Heart left ventricle (tissue), 16 donors: Measurements from ENCODE around the gene GRIN2C. TPM values are rescaled to one million over a fixed set of nuclear protein-coding genes. Genes with fewer than 3 reads are reported as not detected.

Source experiments
- ATAC-seq, 4 donors: fragments of 200-7000 bp; cut with Tn5 transposase; one replicate each; pipeline ENCODE4 v1.9.1; 2020 to 2022; ENCODE audit warnings: moderate library complexity in 4 of 4, mild to moderate bottlenecking in 3 of 4, moderate number of reproducible peaks in 1 of 4
- DNase-seq, 5 donors: peaks; one replicate each; pipeline ENCODE4 v3.0.0-alpha.2; 2020
- H3K27ac ChIP-seq, 12 donors: fragments of 200-600 bp; sonication (generic) in 4 of 12; one replicate each; pipeline versions ENCODE4 v1.5.0 to v1.8.0; 2016 to 2022; ENCODE audit warnings: mild to moderate bottlenecking in 2 of 12
- H3K27me3 ChIP-seq, 9 donors: fragments of 200-600 bp; sonication (generic) in 2 of 9; one replicate each; pipeline versions ENCODE4 v1.5.1 to v1.8.0; 2016 to 2022; ENCODE audit warnings: mild to moderate bottlenecking in 3 of 9
- H3K36me3 ChIP-seq, 9 donors: fragments of 200-600 bp; sonication (generic) in 2 of 9; one replicate each; pipeline versions ENCODE4 v1.5.0 to v1.8.0; 2018 to 2022; ENCODE audit warnings: mild to moderate bottlenecking in 2 of 9
- H3K4me1 ChIP-seq, 12 donors: fragments of 200-600 bp; sonication (generic) in 4 of 12; one replicate each; pipeline versions ENCODE4 v1.5.0 to v1.8.0; 2016 to 2022; ENCODE audit warnings: mild to moderate bottlenecking in 3 of 12
- H3K4me3 ChIP-seq, 12 donors: fragments of 200-600 bp; sonication (generic) in 4 of 12; one replicate each; pipeline versions ENCODE4 v1.5.0 to v1.8.0; 2017 to 2022; ENCODE audit warnings: mild to moderate bottlenecking in 9 of 12, moderate library complexity in 4 of 12
- H3K9me3 ChIP-seq, 12 donors: fragments of 200-600 bp; sonication (generic) in 4 of 12; one replicate each; pipeline versions ENCODE4 v1.5.0 to v1.8.0; 2016 to 2022; ENCODE audit warnings: mild to moderate bottlenecking in 1 of 12
- CTCF ChIP-seq, 12 donors: fragments of 200-600 bp; sonication (generic) in 4 of 12; IDR thresholded peaks; one replicate each; pipeline versions ENCODE4 v1.5.0 to v1.8.0; 2018 to 2022; ENCODE audit warnings: antibody characterized with exemption in 12 of 12, mild to moderate bottlenecking in 5 of 12
- POLR2A ChIP-seq, 2 donors: fragments of 450-650 bp; IDR thresholded peaks; one replicate each; pipeline ENCODE4 v1.6.1; 2017; ENCODE audit warnings: antibody characterized with exemption in 2 of 2, mild to moderate bottlenecking in 2 of 2, moderate library complexity in 2 of 2
- WGBS, 4 donors: extraction: QIAGEN DNeasy Blood & Tissue Kit in 2 of 4; methylation state at CpG; one replicate each; pipeline versions ENCODE4 v1.1.5 to v1.1.7; 2013 to 2018; 5-methylcytosine and 5-hydroxymethylcytosine counted together
- intact Hi-C, 10 donors: fragments of 100-400 bp; cut with DNase I; formaldehyde crosslinking; loops; one replicate each; pipeline versions ENCODE4 v1.11.1 to v1.14.2; 2022
- polyA plus RNA-seq, 2 donors: library from polyadenylated mRNA; stranded (reverse); fragments of 200-250 nt; gene quantifications; one replicate each; pipeline ENCODE4 v1.2.3, GENCODE V29; 2013
- total RNA-seq, 9 donors: library from RNA; depleted of rRNA in 2 of 9; stranded (reverse); fragments of >200 nt in 2 of 9; fragmentation: NEBNext Ultra II Directional in 3 of 9; extraction: Animal tissue kit (Norgen Biotek cat#: 25700) in 3 of 9; gene quantifications; one replicate each; pipeline versions ENCODE4 v1.1.0 to v1.2.4, GENCODE V29; 2016 to 2023
- donor health status: ischemic (EF 13 %, LVEDD 7.1; RV severe dilation, severe dysfunction).
- donor health status: healthy with polysubstance abuse.
- donor health status: DM: no; HTN: yes; CAD: no.
- donor health status: DM: no; HTN: no; CAD: no.
- donor health status: ischemic (EF 25% LVEDD 6.9; RV normal size, moderate dysfunction).
- donor health status: ischemic (EF 25% LVEDD 5.7; RV mildly dilated, moderate dysfunction).
- donor health status: healthy.
- donor health status: DM: yes; HTN: yes; CAD: no.
- donor health status: ischemic (EF 35%, LVEDD 5.7; RV mildly dilated, moderate dysfunction).
- donor health status: nonischemic (EF 11% LVEDD 7.7; RV severe dilation, severe dysfunction).
- donor health status: DM: yes; HTN: yes; CAD: no.
- donor health status: PGD.
- donor health status: ischemic (EF 29% LVEDD 5.4; RV normal size, mild dysfunction).
- donor health status: nonischemic (EF 23%, LVEDD 6.1; RV moderate dilation, normal function).

GRIN2C gene
- total and polyA plus RNA-seq, 11 donors: 0.09 to 3.1 (median 0.40) TPM

- Histone ChIP-seq H3K4me1 (peaks cover 0 to 11% (median 0%) of the 10 kb centered on the region in 12 donors), H3K4me3 (no peak overlapping the region), H3K27ac (no peak overlapping the region), H3K36me3 (no peaks in the 10 kb centered on the region), H3K27me3 (peaks cover 18 to 54% (median 36%) of the 10 kb centered on the region in 9 donors), H3K9me3 (no peaks in the 10 kb centered on the region)
- no peak for TF ChIP-seq POLR2A (IDR thresholded peaks at IDR 0.05)
- no peak for TF ChIP-seq CTCF (IDR thresholded peaks at IDR 0.05)
- DNase-seq (no peak), ATAC-seq (no peak)
- 78 to 94% (median 86%) methylated on average over 12 to 17 of the region's 17 CpGs for WGBS, 4 donors
- intact Hi-C loops: no loop called here
These were observed 9.4 kb downstream of the GRIN2C start for GRCh38 chr17:74850310-74850709.

GRCh38 chr17:74848656-74849399 is 10.9 kb downstream of the GRIN2C start:
- intact Hi-C loops: no loop called here

GRCh38 chr17:74846621-74847020 is 13.1 kb downstream of the GRIN2C start:
- peaks cover 2 to 24% (median 11%) of the 10 kb centered on the region in 9 donors for H3K27me3 ChIP-seq
- WGBS, 4 donors: 92 to 95% (median 94%) methylated on average over 16 of the region's 16 CpGs
- DNase-seq (no peak), ATAC-seq (no peak)
- intact Hi-C loops: no loop called here
- H3K36me3 ChIP-seq: no peaks in the 10 kb centered on the region
- H3K9me3 ChIP-seq: no peaks in the 10 kb centered on the region
- peaks cover under 1 to 19% (median 9%) of the 10 kb centered on the region in 12 donors for H3K4me1 ChIP-seq
- no peak overlapping the region for H3K4me3 ChIP-seq
- TF ChIP-seq CTCF (IDR thresholded peaks at IDR 0.05) (no peak), POLR2A (IDR thresholded peaks at IDR 0.05) (no peak)
- H3K27ac ChIP-seq: no peak overlapping the region

More at GRCh38 chr17:74848656-74849399, 10.9 kb downstream of the GRIN2C start:
- H3K4me1 ChIP-seq: peaks cover 0 to 11% (median 0%) of the 10 kb centered on the region in 12 donors
- no peak for ATAC-seq
- no peak overlapping the region for H3K27ac ChIP-seq
- TF ChIP-seq CTCF (IDR thresholded peaks at IDR 0.05) (no peak), POLR2A (IDR thresholded peaks at IDR 0.05) (no peak)
- no peak overlapping the region for H3K4me3 ChIP-seq
- WGBS, 4 donors: 67 to 75% (median 68%) methylated on average over 9 of the region's 9 CpGs
- no peaks in the 10 kb centered on the region for H3K36me3 ChIP-seq
- DNase-seq: no peak
- H3K9me3 ChIP-seq: no peaks in the 10 kb centered on the region
- peaks cover 16 to 40% (median 28%) of the 10 kb centered on the region in 9 donors for H3K27me3 ChIP-seq

- Histone ChIP-seq H3K4me3 (peak overlapping the region in 6 of 12 donors; percentile 45 to 55 (median 50)), H3K27me3 (peaks cover 0 to 9% (median 0%) of the 10 kb centered on the region in 9 donors), H3K9me3 (no peaks in the 10 kb centered on the region), H3K27ac (no peak overlapping the region), H3K36me3 (no peaks in the 10 kb centered on the region), H3K4me1 (peaks cover 6 to 32% (median 25%) of the 10 kb centered on the region in 12 donors)
- intact Hi-C loops: no loop called here
- TF ChIP-seq POLR2A (IDR thresholded peaks at IDR 0.05): no peak
- TF ChIP-seq CTCF (IDR thresholded peaks at IDR 0.05): no peak
- DNase-seq: no peak
- ATAC-seq: no peak
- WGBS, 4 donors: 29 to 90% (median 44%) methylated on average over 2 to 26 of the region's 26 CpGs
These were observed 16.4 kb downstream of the GRIN2C start for GRCh38 chr17:74843352-74843627.
